A549 (cell line): Measurements from ENCODE around the gene ZFYVE9. TPM values are rescaled to one million over a fixed set of nuclear protein-coding genes. Genes with fewer than 3 reads are reported as not detected.

Source experiments
- ATAC-seq, 2 experiments: fragments of 200-7000 bp in 1 of 2; fragments of >200 bp in 1 of 2; cut with Nextera tagmentation in 1 of 2; cut with Tn5 transposase in 1 of 2; 3 replicates each; pipeline versions ENCODE4 v1.8.0 to v1.9.1; 2018 to 2020; ENCODE audit warnings: mild to moderate bottlenecking in 1 of 2, moderate library complexity in 1 of 2
- CTCF ChIA-PET: fragments of 300-600 bp; sonication (Branson Sonifier 250); formaldehyde crosslinking; extraction: SDS; loops from one replicate; lab custom pipeline; 2021; ENCODE audit warnings: antibody characterized with exemption, inconsistent platforms; lab: Yijun Ruan, JAX
- POLR2A ChIA-PET: fragments of 350-600 bp; formaldehyde crosslinking; extraction: SDS; loops from one replicate; lab custom pipeline; 2021; ENCODE audit warnings: antibody characterized with exemption, inconsistent platforms; lab: Yijun Ruan, JAX
- DNase-seq, 2 experiments: peaks; one replicate each; pipeline versions ENCODE4 v3.0.0 to v3.0.0-alpha.2; 2011 to 2016; ENCODE audit warnings: low read depth in 1 of 2, low spot score in 1 of 2
- FAIRE-seq: peaks from 2 replicates; lab custom pipeline; 2011; peaks lifted over from hg19 to GRCh38; lab: Jason Lieb, UNC
- H3K27ac ChIP-seq, 2 experiments: fragments of >200 bp; sonication (Bioruptor Twin); formaldehyde crosslinking; 3 replicates each; pipeline ENCODE4 v1.5.1; 2016 to 2017
- H3K4me1 ChIP-seq: fragments of >200 bp; sonication (Bioruptor Twin); formaldehyde crosslinking; 3 replicates; pipeline ENCODE4 v1.6.1; 2016
- H3K4me2 ChIP-seq: fragments of >200 bp; sonication (Bioruptor Twin); formaldehyde crosslinking; 3 replicates; pipeline ENCODE4 v1.6.1; 2016
- H3K4me3 ChIP-seq: fragments of >200 bp; sonication (Bioruptor Twin); formaldehyde crosslinking; 3 replicates; pipeline ENCODE4 v1.5.1; 2016
- H3K9me3 ChIP-seq: fragments of >200 bp; sonication (Bioruptor Twin); formaldehyde crosslinking; 3 replicates; pipeline ENCODE4 v1.6.1; 2016
- BHLHE40 ChIP-seq: IDR thresholded peaks from 2 replicates; pipeline ENCODE4 v1.6.1; 2012; ENCODE audit warnings: low read depth, low read length, inconsistent platforms
- CHD4 ChIP-seq: fragments of 200-600 bp; sonication (generic); IDR thresholded peaks from 2 replicates; pipeline ENCODE4 v1.6.1; 2016; ENCODE audit warnings: antibody characterized with exemption, mild to moderate bottlenecking, borderline replicate concordance
- E2F6 ChIP-seq: IDR thresholded peaks from 2 replicates; pipeline ENCODE4 v1.6.1; 2012; ENCODE audit warnings: low read depth, borderline replicate concordance
- EHF ChIP-seq: fragments of 250-450 bp; sonication (Bioruptor Pico); IDR thresholded peaks from 2 replicates; pipeline ENCODE4 v1.5.0; 2020; ENCODE audit warnings: mild to moderate bottlenecking
- EHMT2 ChIP-seq: fragments of 200-600 bp; sonication (generic); IDR thresholded peaks from 2 replicates; pipeline ENCODE4 v1.6.1; 2016; ENCODE audit warnings: antibody characterized with exemption, low read depth, mild to moderate bottlenecking, moderate library complexity
- HOXA7 ChIP-seq: fragments of 250-450 bp; sonication (Bioruptor Pico); IDR thresholded peaks from 2 replicates; pipeline ENCODE4 v1.5.0; 2020; ENCODE audit warnings: mild to moderate bottlenecking, moderate library complexity
- JUN ChIP-seq, 2 experiments: fragments of >200 bp; sonication (Bioruptor Twin); formaldehyde crosslinking; IDR thresholded peaks; 2 replicates in 1 of 2; 3 replicates in 1 of 2; pipeline ENCODE4 v1.6.1; 2016 to 2017
- JUNB ChIP-seq: fragments of >200 bp; sonication (Bioruptor Twin); formaldehyde crosslinking; IDR thresholded peaks from 2 replicates; pipeline ENCODE4 v1.6.1; 2016
- KDM5A ChIP-seq: fragments of 200-600 bp; sonication (generic); IDR thresholded peaks from 2 replicates; pipeline ENCODE4 v1.6.1; 2016; ENCODE audit warnings: antibody characterized with exemption, mild to moderate bottlenecking
- MAFK ChIP-seq: fragments of 450-650 bp; IDR thresholded peaks from 2 replicates; pipeline ENCODE4 v1.6.1; 2014; ENCODE audit not compliant: partially characterized antibody
- MAZ ChIP-seq: fragments of 150-350 bp; IDR thresholded peaks from 2 replicates; pipeline ENCODE4 v1.6.1; 2014; ENCODE audit warnings: antibody characterized with exemption, low read depth, low read length, borderline replicate concordance
- MYC ChIP-seq: IDR thresholded peaks from 2 replicates; pipeline ENCODE4 v1.6.1; 2012; ENCODE audit warnings: mild to moderate bottlenecking, inconsistent platforms, low read length, improper control_type of control experiment, borderline replicate concordance
- NR3C1 ChIP-seq: fragments of >200 bp; sonication (Bioruptor Twin); formaldehyde crosslinking; IDR thresholded peaks from 3 replicates; pipeline ENCODE4 v1.6.1; 2017
- PBX3 ChIP-seq: IDR thresholded peaks from 2 replicates; pipeline ENCODE4 v1.6.1; 2012
- POLR2AphosphoS2 ChIP-seq: conservative IDR thresholded peaks from 2 replicates; pipeline ENCODE4 v1.6.1; 2012; ENCODE audit warnings: low read length, improper control_type of control experiment, inconsistent platforms
- RARB ChIP-seq: fragments of 250-450 bp; sonication (Bioruptor Pico); IDR thresholded peaks from 2 replicates; pipeline ENCODE4 v1.8.0; 2021; ENCODE audit warnings: mild to moderate bottlenecking, moderate library complexity
- RCOR1 ChIP-seq: fragments of 150-350 bp; IDR thresholded peaks from 2 replicates; pipeline ENCODE4 v1.6.1; 2014; ENCODE audit warnings: antibody characterized with exemption, low read length, low read depth
- RNF2 ChIP-seq: fragments of 200-600 bp; sonication (generic); IDR thresholded peaks from 2 replicates; pipeline ENCODE4 v1.6.1; 2016; ENCODE audit warnings: low read depth, mild to moderate bottlenecking, antibody characterized with exemption, moderate library complexity, borderline replicate concordance
- SREBF2 ChIP-seq: fragments of 450-650 bp; IDR thresholded peaks from 2 replicates; pipeline ENCODE4 v1.6.1; 2014; ENCODE audit warnings: mild to moderate bottlenecking, moderate library complexity
- ZSCAN20 ChIP-seq: fragments of 250-450 bp; sonication (Bioruptor Pico); IDR thresholded peaks from 2 replicates; pipeline ENCODE4 v1.8.0; 2022; ENCODE audit warnings: mild to moderate bottlenecking, moderate library complexity
- WGBS: methylation state at CpG from one replicate; pipeline ENCODE4 v1.1.6; 2017; ENCODE audit errors: missing lambda C conversion rate; 5-methylcytosine and 5-hydroxymethylcytosine counted together
- polyA plus RNA-seq, 4 experiments: library from polyadenylated mRNA; depleted of rRNA in 3 of 4; stranded (reverse); fragments of >200 nt; fragmentation: RNase III in 1 of 4; extraction: RNeasy Plus Mini Kit Qiagen cat#74134 plus additional on column Dnase treatment in 1 of 4; gene quantifications; 2 replicates in 3 of 4; 3 replicates in 1 of 4; pipeline ENCODE4 v1.2.3, GENCODE V29; 2011 to 2017
- TF ChIP-seq, protein P1 (sequence below): fragments of 250-450 bp; sonication (Bioruptor Pico); IDR thresholded peaks from 2 replicates; pipeline ENCODE4 v1.5.0; 2020; ENCODE audit warnings: low read depth, mild to moderate bottlenecking, moderate library complexity

The ZFYVE9 gene
- polyA plus RNA-seq, 2 of the 4 experiments (the other 2 are of a cell fraction) = 7.1 to 11.9 TPM

GRCh38 chr1:52365746-52366516, 224.0 kb downstream of the ZFYVE9 start, which contains the start of gene CC2D1B (continued):
- TF ChIP-seq BHLHE40 (peak; percentile 40; the same call in 1 of the 2 replicates), NR3C1 (no peak), ZSCAN20 (no peak), RNF2 (no peak), E2F6 (no peak; the same call in 1 of the 2 replicates), MYC (0 out of 2 replicates have a peak, but pooled peaks have one; percentile 21), EHF (CRISPR knock-in tag) (no peak), MAZ (0 out of 2 replicates have a peak, but pooled peaks have one; percentile 39), RCOR1 (no peak), EHMT2 (no peak), PBX3 (no peak)
- TF ChIP-seq, all 56 proteins: peak for 11

- DNase-seq (no peak), FAIRE-seq (no peak), ATAC-seq (no peak)
- H3K27ac ChIP-seq = peak overlapping the region; percentile 98 to 99
- H3K4me3 ChIP-seq = peak overlapping the region; percentile 97
- POLR2A ChIA-PET = interaction anchor here (0.6 to 1.5 kb wide), 2 partner anchors 18 to 373 kb away, joined by 3 to 5 read pairs; no protein-coding TSS in a partner anchor
- H3K9me3 ChIP-seq = no peaks in the 10 kb centered on the region
- H3K4me2 ChIP-seq = peak overlapping the region; percentile 43
- CTCF ChIA-PET = interaction anchor here (0.7 kb wide), 1 partner anchor 38 kb away, joined by 3 read pairs; the partner anchor contains the start of genes ORC1 and PRPF38A
- TF ChIP-seq POLR2AphosphoS2 (no peak), JUN (IDR thresholded peaks at IDR 0.05) (no peak), MAFK (no peak), HOXA7 (no peak), RARB (CRISPR knock-in tag) (no peak), EHMT2 (no peak), MAZ (no peak), PBX3 (no peak), KDM5A (no peak), SREBF2 (no peak), CHD4 (no peak), JUNB (no peak)
- TF ChIP-seq, protein P1, sequence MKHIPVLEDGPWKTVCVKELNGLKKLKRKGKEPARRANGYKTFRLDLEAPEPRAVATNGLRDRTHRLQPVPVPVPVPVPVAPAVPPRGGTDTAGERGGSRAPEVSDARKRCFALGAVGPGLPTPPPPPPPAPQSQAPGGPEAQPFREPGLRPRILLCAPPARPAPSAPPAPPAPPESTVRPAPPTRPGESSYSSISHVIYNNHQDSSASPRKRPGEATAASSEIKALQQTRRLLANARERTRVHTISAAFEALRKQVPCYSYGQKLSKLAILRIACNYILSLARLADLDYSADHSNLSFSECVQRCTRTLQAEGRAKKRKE = no peak
- TF ChIP-seq, all 56 proteins: peak for 0
- peaks cover 16% of the 10 kb centered on the region for H3K4me1 ChIP-seq
- WGBS = 23% methylated on average over 8 of the region's 8 CpGs
Observed at GRCh38 chr1:52366517-52366827, 224.6 kb downstream of the ZFYVE9 start.
